ENCODE measurements around the gene OLFM1.

DNA sequence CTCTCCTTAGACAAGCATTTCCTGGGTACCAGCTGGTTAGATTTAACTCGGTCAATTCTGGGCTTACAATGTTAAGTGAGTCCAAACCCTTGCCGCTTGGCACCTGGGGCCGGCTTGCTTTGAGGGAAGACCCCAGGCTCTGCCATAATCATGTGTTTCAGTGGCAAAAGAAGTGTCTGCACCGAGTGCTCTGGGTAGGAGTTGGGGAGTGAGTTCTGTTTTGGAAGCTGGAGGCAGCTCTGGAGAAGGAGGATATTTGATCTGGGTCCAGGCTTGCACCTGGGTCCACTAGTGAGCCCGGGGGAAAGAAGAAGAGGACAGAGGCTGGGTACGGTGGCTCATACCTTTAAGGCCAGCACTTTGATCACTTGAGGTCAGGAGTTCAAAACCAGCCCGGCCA is 8.4 kb upstream of the OLFM1 start:
- TF ChIP-seq, protein P1, sequence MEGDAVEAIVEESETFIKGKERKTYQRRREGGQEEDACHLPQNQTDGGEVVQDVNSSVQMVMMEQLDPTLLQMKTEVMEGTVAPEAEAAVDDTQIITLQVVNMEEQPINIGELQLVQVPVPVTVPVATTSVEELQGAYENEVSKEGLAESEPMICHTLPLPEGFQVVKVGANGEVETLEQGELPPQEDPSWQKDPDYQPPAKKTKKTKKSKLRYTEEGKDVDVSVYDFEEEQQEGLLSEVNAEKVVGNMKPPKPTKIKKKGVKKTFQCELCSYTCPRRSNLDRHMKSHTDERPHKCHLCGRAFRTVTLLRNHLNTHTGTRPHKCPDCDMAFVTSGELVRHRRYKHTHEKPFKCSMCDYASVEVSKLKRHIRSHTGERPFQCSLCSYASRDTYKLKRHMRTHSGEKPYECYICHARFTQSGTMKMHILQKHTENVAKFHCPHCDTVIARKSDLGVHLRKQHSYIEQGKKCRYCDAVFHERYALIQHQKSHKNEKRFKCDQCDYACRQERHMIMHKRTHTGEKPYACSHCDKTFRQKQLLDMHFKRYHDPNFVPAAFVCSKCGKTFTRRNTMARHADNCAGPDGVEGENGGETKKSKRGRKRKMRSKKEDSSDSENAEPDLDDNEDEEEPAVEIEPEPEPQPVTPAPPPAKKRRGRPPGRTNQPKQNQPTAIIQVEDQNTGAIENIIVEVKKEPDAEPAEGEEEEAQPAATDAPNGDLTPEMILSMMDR (IDR thresholded peaks at IDR 0.05): no peak
- TF ChIP-seq POLR2A (IDR thresholded peaks at IDR 0.05; ENCODE audit: low read depth): no peak
- no peak for TF ChIP-seq POLR2AphosphoS5 (IDR thresholded peaks at IDR 0.05)

Measured in esophagus muscularis mucosa (tissue), 3 donors.